MM.1S (cell line): ENCODE measurements around the gene DENND5B.

Source experiments
- DNase-seq: peaks from one replicate; pipeline ENCODE4 v3.0.0-alpha.2; 2015
- H2AFZ ChIP-seq: fragments of 300-600 bp; sonication (generic); 2 replicates; pipeline ENCODE4 v1.6.0; 2016; ENCODE audit warnings: antibody characterized with exemption, low read length
- H3F3A ChIP-seq: fragments of 300-600 bp; sonication (generic); 2 replicates; pipeline ENCODE4 v1.6.1; 2016; ENCODE audit warnings: mild to moderate bottlenecking, antibody characterized with exemption, low read length, moderate library complexity, mixed read lengths; ENCODE audit not compliant: insufficient read depth
- H3K27ac ChIP-seq: fragments of 300-600 bp; sonication (generic); 2 replicates; pipeline ENCODE4 v1.5.1; 2016; ENCODE audit warnings: mild to moderate bottlenecking, low read length
- H3K27me3 ChIP-seq: fragments of 300-600 bp; sonication (generic); replicated peaks from 2 replicates; pipeline ENCODE4 v1.6.0; 2016; ENCODE audit warnings: low read length; ENCODE audit not compliant: insufficient read depth
- H3K36me3 ChIP-seq: fragments of 300-600 bp; sonication (generic); replicated peaks from 2 replicates; pipeline ENCODE4 v1.6.1; 2016; ENCODE audit warnings: mild to moderate bottlenecking, low read length, mixed read lengths; ENCODE audit not compliant: insufficient read depth
- H3K4me1 ChIP-seq: fragments of 300-600 bp; sonication (generic); 2 replicates; pipeline ENCODE4 v1.6.1; 2016; ENCODE audit warnings: low read length, mixed read lengths
- H3K4me2 ChIP-seq: fragments of 300-600 bp; sonication (generic); 2 replicates; pipeline ENCODE4 v1.6.0; 2016; ENCODE audit warnings: low read depth, low read length
- H3K4me3 ChIP-seq: fragments of 300-600 bp; sonication (generic); 2 replicates; pipeline ENCODE4 v1.5.1; 2016; ENCODE audit warnings: low read length, mixed read lengths
- H3K79me2 ChIP-seq: fragments of 300-600 bp; sonication (generic); 2 replicates; pipeline ENCODE4 v1.6.1; 2016; ENCODE audit warnings: mixed run types, low read length, mixed read lengths
- H3K9ac ChIP-seq: fragments of 300-600 bp; sonication (generic); 2 replicates; pipeline ENCODE4 v1.6.1; 2016; ENCODE audit warnings: low read length, mixed read lengths
- H3K9me2 ChIP-seq: fragments of 300-600 bp; sonication (generic); replicated peaks from 2 replicates; pipeline ENCODE4 v1.6.1; 2016; ENCODE audit warnings: mild to moderate bottlenecking, low read length, mixed read lengths; ENCODE audit not compliant: insufficient read depth
- H3K9me3 ChIP-seq: fragments of 300-600 bp; sonication (generic); replicated peaks from 2 replicates; pipeline ENCODE4 v1.6.1; 2016; ENCODE audit warnings: mild to moderate bottlenecking, low read length, mixed read lengths; ENCODE audit not compliant: insufficient read depth
- H4K20me1 ChIP-seq: fragments of 300-600 bp; sonication (generic); 2 replicates; pipeline ENCODE4 v1.6.1; 2016; ENCODE audit warnings: mild to moderate bottlenecking, low read length, moderate library complexity, mixed read lengths; ENCODE audit not compliant: insufficient read depth
- EZH2 ChIP-seq: fragments of 300-600 bp; sonication (generic); optimal IDR thresholded peaks from 2 replicates; pipeline ENCODE3; 2017; ENCODE audit warnings: low read depth, mild to moderate bottlenecking, antibody characterized with exemption, low read length, mixed read lengths
- EZH2phosphoT487 ChIP-seq: fragments of 300-600 bp; sonication (generic); IDR thresholded peaks from 2 replicates; pipeline ENCODE4 v1.6.1; 2018; ENCODE audit warnings: antibody characterized with exemption, low read length
- TF ChIP-seq, protein P1 (sequence below): fragments of 300-600 bp; sonication (generic); IDR thresholded peaks from 2 replicates; pipeline ENCODE4 v1.5.1; 2016; ENCODE audit warnings: antibody characterized with exemption, low read length, mixed read lengths

Gene DENND5B

DNA sequence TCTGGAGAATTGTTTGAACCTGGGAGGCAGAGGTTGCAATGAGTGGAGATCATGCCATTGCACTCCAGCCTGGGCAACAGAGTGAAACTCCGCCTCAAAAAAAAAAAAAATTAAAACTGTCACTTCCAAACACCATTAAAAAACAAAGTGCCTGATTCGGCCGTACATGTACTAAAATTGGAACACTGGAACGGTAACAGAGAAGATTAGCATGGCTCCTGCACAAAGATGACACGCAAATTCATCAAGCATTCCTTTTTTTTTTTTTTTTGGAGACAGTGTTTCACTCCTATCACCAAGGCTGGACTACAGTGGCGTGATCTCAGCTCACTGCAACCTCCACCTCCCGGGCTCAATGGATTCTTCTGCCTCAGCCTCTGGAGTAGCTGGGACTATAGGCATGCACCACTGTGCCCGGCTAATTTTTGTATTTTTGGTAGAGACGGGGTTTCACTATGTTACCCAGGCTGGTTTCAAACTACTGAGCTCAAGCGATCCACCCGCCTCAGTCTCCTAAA lies 224.8 kb downstream of the DENND5B start:
- DNase-seq, result no peak
- Histone ChIP-seq H3F3A (peaks cover 34% of the 10 kb centered on the region), H3K79me2 (no peaks in the 10 kb centered on the region), H3K9me3 (no peaks in the 10 kb centered on the region), H3K27ac (no peak overlapping the region), H3K9me2 (no peaks in the 10 kb centered on the region), H3K4me2 (no peak overlapping the region), H3K4me3 (no peak overlapping the region), H4K20me1 (no peaks in the 10 kb centered on the region), H2AFZ (no peak overlapping the region), H3K27me3 (no peaks in the 10 kb centered on the region), H3K36me3 (no peaks in the 10 kb centered on the region), H3K4me1 (peaks cover 26% of the 10 kb centered on the region), H3K9ac (no peak overlapping the region)
- TF ChIP-seq EZH2phosphoT487 (no peak), EZH2 (no peak)
- TF ChIP-seq, protein P1, sequence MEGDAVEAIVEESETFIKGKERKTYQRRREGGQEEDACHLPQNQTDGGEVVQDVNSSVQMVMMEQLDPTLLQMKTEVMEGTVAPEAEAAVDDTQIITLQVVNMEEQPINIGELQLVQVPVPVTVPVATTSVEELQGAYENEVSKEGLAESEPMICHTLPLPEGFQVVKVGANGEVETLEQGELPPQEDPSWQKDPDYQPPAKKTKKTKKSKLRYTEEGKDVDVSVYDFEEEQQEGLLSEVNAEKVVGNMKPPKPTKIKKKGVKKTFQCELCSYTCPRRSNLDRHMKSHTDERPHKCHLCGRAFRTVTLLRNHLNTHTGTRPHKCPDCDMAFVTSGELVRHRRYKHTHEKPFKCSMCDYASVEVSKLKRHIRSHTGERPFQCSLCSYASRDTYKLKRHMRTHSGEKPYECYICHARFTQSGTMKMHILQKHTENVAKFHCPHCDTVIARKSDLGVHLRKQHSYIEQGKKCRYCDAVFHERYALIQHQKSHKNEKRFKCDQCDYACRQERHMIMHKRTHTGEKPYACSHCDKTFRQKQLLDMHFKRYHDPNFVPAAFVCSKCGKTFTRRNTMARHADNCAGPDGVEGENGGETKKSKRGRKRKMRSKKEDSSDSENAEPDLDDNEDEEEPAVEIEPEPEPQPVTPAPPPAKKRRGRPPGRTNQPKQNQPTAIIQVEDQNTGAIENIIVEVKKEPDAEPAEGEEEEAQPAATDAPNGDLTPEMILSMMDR, result no peak

DNA sequence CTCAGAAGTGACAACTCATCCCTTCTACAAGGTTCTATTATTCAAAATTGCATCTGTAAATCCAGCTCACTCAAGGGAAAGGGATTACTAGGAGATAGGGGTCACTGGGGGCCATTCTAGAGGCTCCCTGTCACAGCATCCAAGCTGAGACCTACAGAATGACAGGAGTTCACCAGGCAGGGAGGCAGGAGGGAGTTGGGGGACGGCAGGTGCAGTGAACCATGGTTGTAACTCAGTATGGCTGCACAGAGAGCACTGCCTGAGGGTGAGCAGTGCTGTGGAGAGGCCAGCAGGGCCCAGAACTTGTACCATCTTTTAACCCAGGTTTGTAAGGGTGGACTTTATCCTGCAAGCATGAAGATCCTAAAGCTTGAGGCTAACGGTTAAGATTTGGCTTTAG lies 227.1 kb downstream of the DENND5B start:
- no peaks in the 10 kb centered on the region for H3K9me2 ChIP-seq
- peaks cover 34% of the 10 kb centered on the region for H3F3A ChIP-seq
- no peaks in the 10 kb centered on the region for H3K36me3 ChIP-seq
- H3K27ac ChIP-seq, result peak overlapping the region; percentile 94
- H3K9ac ChIP-seq, result peak overlapping the region; percentile 69; the same call in 1 of the 2 replicates
- H3K4me2 ChIP-seq, result peak overlapping the region; percentile 94
- peak overlapping the region; percentile 62 for H3K4me3 ChIP-seq
- no peak for TF ChIP-seq EZH2
- TF ChIP-seq, protein P1, result no peak
- TF ChIP-seq EZH2phosphoT487, result no peak
- no peaks in the 10 kb centered on the region for H3K79me2 ChIP-seq
- H3K4me1 ChIP-seq, result peaks cover 22% of the 10 kb centered on the region
- H3K9me3 ChIP-seq, result no peaks in the 10 kb centered on the region
- DNase-seq, result no peak
- H3K27me3 ChIP-seq, result no peaks in the 10 kb centered on the region
- no peaks in the 10 kb centered on the region for H4K20me1 ChIP-seq
- H2AFZ ChIP-seq, result peak overlapping the region; percentile 93

DNA sequence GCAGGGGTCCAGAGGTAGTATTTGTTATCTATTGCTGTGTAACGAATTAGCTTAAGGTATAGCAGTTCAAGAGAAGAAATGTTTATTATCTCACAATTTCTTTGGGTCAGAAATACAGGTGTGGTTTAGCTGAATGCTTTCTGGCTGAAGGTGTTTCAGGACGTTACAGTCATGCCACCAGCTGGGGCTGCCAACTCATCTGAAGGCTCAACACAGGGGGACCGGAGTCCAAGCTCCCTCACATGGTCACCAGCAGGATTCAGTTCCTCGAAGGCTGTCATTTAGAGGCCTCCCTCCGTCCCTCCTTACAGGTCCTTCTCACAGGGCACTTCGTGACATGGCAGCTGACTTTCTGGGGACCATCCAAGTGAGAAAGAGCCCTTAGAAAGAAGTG lies 227.5 kb downstream of the DENND5B start:
- DNase-seq, result peak; percentile 56

More for the DNA sequence above, 227.5 kb downstream of the DENND5B start:
- peaks cover 22% of the 10 kb centered on the region for H3K4me1 ChIP-seq
- H2AFZ ChIP-seq, result peak overlapping the region; percentile 93
- H3K4me3 ChIP-seq, result peak overlapping the region; percentile 62
- no peaks in the 10 kb centered on the region for H4K20me1 ChIP-seq
- H3K9me3 ChIP-seq, result no peaks in the 10 kb centered on the region
- no peaks in the 10 kb centered on the region for H3K27me3 ChIP-seq
- no peak for TF ChIP-seq EZH2phosphoT487
- TF ChIP-seq, protein P1, result no peak
- no peak for TF ChIP-seq EZH2
- no peaks in the 10 kb centered on the region for H3K79me2 ChIP-seq
- peak overlapping the region; percentile 69; the same call in 1 of the 2 replicates for H3K9ac ChIP-seq
- peaks cover 34% of the 10 kb centered on the region for H3F3A ChIP-seq
- peak overlapping the region; percentile 94 for H3K27ac ChIP-seq
- no peaks in the 10 kb centered on the region for H3K9me2 ChIP-seq
- H3K4me2 ChIP-seq, result peak overlapping the region; percentile 94
- no peaks in the 10 kb centered on the region for H3K36me3 ChIP-seq
